Measurements from ENCODE around the gene ARMH3.

- TF ChIP-seq CTCF (IDR thresholded peaks at IDR 0.05) (no peak), POLR2A (IDR thresholded peaks at IDR 0.05) (no peak)
These were observed 239.0 kb downstream of the ARMH3 start for GRCh38 chr10:101816913-101817336.

Measured in body of pancreas (tissue), 4 donors.